HuH-7 (cell line): ENCODE results near the gene DOCK1.

ENCODE experiments used
- DNase-seq: peaks from one replicate; pipeline ENCODE4 v3.0.0; 2011; ENCODE audit warnings: low spot score

The DOCK1 gene

GRCh38 chr10:126955396-126955795 is 50.2 kb downstream of the DOCK1 start:
- DNase-seq: no peak

GRCh38 chr10:126955934-126956711 is 50.9 kb downstream of the DOCK1 start:
- DNase-seq: no peak

GRCh38 chr10:126956712-126957108 is 51.5 kb downstream of the DOCK1 start:
- no peak for DNase-seq

- DNase-seq: no peak
Observed at GRCh38 chr10:126957111-126957510, 51.9 kb downstream of the DOCK1 start.

- no peak for DNase-seq
Observed at GRCh38 chr10:126959431-126959830, 54.2 kb downstream of the DOCK1 start.

- no peak for DNase-seq
Observed at GRCh38 chr10:126959906-126960685, 54.9 kb downstream of the DOCK1 start.

GRCh38 chr10:126963354-126963753 is 58.1 kb downstream of the DOCK1 start:
- no peak for DNase-seq

- no peak for DNase-seq
Observed at GRCh38 chr10:126964190-126964589, 59.0 kb downstream of the DOCK1 start.

GRCh38 chr10:126966938-126967337 is 61.7 kb downstream of the DOCK1 start:
- DNase-seq: no peak

- peak; percentile 15 for DNase-seq
Observed at GRCh38 chr10:126969310-126969709, 64.1 kb downstream of the DOCK1 start.

- peak; percentile 48 for DNase-seq
Observed at GRCh38 chr10:126972635-126973414, 67.6 kb downstream of the DOCK1 start.

GRCh38 chr10:126975221-126975620 is 70.0 kb downstream of the DOCK1 start:
- DNase-seq: no peak

GRCh38 chr10:126977216-126977615 is 72.0 kb downstream of the DOCK1 start:
- DNase-seq: no peak

- no peak for DNase-seq
Observed at GRCh38 chr10:126979311-126979710, 74.1 kb downstream of the DOCK1 start.

- no peak for DNase-seq
Observed at GRCh38 chr10:126993208-126993607, 88.0 kb downstream of the DOCK1 start.

GRCh38 chr10:126997801-126998590 is 92.8 kb downstream of the DOCK1 start:
- no peak for DNase-seq

- no peak for DNase-seq
Observed at GRCh38 chr10:127000598-127000997, 95.4 kb downstream of the DOCK1 start.

GRCh38 chr10:127003032-127003685 is 97.9 kb downstream of the DOCK1 start:
- DNase-seq: no peak

GRCh38 chr10:127006453-127006852 is 101.2 kb downstream of the DOCK1 start:
- DNase-seq: no peak

- DNase-seq: no peak
Observed at GRCh38 chr10:127009366-127009765, 104.1 kb downstream of the DOCK1 start.

- no peak for DNase-seq
Observed at GRCh38 chr10:127011174-127011573, 105.9 kb downstream of the DOCK1 start.
